ENCODE measurements around the gene GDF7.
A peak's percentile ranks its signal among the peaks of the same experiment; 100 is the strongest.

GDF7 gene

DNA sequence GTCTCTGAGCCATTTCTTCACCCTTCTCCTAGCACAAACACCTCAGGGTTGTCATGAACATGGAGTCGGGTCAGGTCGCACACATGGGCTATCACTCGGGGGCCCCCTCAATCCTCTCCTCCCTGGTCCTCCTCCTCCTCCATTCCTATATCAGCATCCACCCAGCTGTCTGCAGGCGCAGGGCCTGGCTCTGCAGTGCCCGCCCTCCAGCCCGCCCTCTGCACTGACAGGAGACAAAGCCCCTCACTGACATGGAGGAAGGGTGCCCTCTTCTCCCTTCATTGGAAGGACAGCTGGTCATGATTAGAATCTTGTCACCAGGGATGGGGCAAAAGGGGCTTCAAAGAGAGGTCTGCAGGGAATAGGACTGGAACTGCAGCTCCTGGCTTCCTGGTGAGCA lies 37.8 kb upstream of the GDF7 start:
- no peak for DNase-seq (ENCODE audit: low spot score)

DNA sequence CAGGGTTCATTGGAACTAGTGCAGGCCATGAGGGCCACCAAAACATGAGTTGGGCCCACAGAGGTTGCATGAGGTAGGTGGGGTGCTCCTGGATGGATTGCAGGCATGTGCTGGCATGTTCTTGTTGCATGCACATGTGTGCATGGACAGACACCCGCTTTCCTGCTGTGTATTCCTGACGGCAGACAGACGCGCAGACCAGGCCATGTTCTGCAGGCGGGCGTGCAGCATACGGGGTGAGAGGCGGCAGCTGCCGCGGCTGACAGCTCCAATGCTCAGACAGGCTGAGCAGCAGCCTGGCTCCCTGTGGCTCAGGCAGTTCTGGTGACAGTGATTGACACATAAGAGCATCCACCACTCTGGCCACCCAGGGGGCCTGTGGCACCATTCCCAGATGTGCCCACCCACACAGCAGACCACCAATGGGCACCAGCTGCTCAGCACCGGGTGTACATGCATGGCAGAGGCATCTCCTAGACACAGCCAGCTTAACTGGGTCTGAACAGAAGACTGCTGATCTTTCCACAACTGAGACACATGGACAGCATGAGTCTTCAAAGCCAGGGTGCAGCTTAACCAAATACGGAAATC lies 37.3 kb upstream of the GDF7 start:
- no peak for DNase-seq (ENCODE audit: low spot score)

DNA sequence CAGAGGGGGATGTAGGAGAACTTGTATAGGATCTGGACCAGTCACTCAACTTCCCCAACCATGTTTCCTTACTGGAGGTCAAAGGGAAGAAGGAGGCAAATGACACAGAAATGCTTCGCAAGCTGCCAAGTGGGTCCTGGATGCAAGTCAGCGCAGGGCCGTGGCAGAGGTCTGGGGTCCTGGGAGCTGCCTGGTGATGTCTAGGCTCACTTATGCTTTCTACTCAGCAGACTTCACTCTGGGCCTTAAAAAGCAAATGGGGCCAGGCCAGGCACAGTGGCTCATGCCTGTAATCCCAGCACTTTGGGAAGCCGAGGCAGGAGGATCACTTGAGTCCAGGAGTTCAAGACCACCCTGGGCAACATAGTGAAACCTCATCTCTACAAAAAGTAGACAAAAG lies 36.0 kb upstream of the GDF7 start:
- DNase-seq (ENCODE audit: low spot score) = no peak

DNA sequence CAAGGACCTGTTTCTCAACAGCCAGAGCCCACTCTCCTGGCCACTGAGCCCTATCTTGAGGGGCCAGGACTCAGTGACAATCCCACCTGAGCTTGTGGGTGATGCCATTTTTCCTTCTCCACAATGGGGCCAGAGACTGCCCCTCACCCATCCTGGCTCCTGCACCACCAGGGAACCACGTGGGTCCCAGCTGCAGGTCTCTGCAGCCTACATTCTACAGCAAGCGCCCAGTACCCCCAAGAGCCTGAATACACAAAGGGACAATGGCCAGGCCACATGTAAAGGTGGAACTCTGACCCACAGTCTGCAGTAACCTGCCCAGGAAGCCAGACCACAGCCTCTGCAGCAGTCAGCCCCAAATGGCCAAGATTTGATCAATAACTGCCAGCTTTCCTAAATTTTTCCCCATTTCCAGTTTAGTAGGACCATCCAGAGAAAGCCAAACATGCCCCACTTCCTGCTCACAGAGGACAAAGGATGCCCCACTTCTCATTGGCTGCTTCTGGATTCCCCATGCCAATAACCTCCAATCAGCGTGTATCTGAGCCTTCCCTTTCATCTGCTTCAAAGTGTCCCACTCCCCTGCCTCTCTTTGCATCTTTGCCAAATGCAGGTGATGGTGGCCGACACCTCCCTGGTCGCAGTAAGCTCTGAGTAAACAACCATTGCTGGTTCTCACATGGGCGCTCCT lies 35.2 kb upstream of the GDF7 start:
- DNase-seq (ENCODE audit: low spot score) = no peak

DNA sequence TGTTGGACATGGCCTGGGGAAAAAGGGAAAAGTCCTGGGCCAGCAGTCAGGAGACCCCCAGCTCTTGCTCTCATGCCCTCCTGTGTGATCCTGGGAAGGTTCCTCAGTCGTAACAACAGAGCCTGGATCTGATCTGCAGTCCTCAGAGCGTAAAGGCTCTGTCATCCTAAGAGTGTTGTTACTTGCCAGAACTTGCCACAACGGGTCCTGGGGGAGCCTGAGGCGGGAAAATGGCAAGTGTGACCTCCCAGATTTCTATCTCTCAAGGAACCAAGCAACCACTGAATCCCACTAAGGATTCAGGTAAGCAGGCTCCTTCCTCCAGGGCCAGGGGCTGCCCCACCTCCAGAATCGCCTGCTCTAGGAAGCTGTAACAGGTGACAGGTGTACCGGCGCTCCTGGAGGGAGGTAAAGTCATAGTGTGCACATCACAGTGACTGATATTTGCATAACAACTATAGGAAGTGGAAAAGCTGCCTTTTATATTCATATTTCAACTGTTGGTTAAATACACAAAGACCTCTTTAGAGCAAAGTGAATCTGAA lies 34.4 kb upstream of the GDF7 start:
- DNase-seq (ENCODE audit: low spot score) = no peak

DNA sequence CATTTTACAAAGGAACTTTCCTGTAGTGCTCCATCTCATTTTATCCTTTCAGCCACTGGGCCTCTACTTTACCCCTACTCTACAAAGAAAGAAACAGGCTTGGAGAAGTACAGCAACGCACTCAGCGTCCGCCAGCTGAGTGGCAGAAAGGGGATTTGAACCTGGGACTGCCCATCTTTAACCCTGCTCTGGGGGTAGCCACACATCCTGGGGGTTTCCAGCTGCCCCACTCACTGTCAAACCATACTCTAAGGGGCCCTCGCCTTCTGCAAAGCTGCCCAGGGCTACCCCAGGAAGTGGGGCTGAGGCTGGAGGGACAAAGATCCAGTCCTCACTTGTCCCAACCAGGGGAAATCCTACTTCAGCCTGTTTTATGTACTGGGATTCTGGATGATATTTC lies 33.9 kb upstream of the GDF7 start:
- DNase-seq (ENCODE audit: low spot score) = no peak

DNA sequence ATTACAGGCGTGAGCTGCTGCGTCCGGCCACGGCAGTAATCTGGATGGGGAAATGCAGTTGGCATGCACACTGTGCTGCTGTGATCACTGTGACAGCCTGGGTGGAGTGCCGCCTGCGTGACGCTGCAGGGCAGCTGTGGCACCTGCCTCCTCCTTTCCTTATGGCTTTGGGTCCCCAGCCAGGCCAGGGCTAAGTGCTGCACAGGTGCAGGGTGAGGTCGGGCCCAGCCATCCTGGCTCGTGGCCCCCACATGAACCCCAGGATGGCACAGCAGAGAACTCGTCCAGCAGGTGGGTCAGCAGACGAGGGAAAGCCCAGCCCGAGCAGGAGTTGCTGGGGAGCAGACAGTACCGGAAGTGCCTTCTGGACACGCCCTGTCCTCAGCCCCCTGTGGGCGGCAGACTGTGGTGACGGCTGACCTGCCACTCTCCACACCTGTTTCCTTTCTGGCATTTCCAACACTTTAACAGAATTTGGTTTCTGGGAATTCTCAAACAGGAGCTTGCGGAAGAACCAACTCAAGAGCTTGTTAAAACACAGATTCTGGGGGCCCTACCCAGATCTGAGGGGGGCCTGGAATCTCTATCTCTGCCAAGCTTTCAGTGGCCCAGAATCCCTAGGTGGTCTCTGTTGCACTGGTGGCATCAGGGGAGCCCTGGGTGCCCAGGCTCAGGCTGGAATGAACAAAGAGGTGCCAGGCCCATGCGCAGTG lies 33.0 kb upstream of the GDF7 start:
- no peak for DNase-seq (ENCODE audit: low spot score)

DNA sequence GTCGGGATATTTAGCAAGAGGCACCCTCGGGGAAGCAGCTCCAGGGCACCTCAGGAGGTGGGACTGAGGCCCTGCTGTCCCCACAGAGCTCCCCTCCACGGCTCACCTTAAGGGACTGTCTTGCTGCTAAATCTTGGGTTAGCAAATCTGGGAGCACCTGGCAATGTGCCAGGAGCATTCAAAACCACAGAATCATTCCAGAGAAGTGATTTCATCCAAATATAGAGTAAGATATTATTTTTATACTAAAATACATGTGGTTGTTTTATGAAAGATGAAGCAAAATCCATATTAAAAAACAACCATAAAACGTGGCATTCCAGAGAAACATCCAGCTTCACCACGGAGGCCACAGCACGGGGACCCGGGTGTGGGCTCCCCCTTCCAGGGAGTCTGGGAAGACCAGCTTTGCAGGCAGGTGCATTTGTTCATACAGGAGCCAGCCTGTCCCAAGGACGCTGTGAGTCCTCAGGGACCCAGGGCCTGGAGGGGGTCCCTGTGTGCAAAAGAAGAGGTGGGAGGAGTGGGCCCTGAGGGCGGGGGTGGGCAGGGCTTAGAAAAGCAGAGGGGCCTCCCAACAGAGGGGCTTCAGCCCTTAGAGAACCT lies 32.3 kb upstream of the GDF7 start:
- DNase-seq (ENCODE audit: low spot score) = no peak

DNA sequence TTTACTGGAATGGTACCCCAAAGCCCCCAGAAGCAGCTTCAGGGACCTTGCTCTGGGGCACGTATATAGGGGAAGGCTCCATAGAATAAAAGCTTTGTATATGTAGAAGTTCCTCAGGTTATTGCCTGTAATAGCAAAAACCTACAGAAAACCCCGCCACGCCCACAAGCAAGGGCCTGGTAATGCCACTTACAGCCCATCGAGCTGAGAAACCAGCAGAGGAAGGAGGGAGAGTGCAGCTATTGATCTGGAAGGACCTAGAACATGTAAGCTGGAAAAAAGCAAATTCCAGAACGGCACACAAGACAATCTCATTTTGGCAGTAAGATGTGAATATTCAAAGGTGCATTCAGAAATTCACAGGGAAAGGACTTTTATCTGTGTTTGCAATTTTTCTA lies 31.8 kb upstream of the GDF7 start:
- DNase-seq (ENCODE audit: low spot score) = no peak

DNA sequence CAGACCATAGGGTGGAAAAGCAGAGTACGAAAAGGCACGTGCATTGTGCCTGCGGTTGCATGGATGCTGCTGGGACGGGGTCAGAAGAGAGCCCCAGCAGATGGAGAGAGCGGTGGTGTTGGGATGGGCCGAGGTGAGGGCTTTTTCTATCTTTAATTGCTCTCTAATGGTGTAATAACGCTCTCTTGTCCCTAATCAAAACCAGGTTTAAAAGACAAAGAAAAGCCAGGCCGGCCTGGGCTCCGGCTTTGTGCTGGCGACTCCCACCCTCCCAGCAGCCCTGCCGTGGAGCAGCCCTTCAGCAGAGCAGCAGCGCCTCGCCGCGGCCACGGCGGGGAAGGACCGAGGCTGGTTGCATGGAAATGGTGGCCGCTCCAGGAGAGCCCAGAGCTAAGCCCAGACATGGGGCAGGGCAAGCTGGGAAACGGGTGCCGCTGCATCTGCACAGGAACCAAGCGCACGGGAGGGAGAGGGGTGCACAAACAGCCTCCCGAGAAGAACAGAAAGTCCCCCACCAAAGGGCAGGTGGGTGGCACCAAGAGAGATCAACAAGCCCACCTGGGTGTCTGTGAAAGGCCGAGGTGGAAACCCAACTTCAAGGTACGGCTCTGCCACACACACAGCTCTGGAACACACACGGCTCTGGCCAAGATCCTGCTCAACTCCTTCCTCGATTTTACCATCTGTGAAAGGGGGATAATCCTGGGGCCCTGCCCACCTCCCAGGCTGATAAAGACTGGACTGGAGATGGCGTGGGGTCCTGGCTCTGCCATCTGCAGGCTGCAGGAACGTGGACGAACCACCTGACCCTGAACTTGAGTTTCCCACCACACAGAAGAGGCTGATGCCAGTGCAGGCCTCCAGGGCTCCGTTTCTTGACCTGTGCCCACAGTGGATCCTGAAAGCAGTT lies 31.0 kb upstream of the GDF7 start:
- DNase-seq (ENCODE audit: low spot score) = peak; percentile 42

DNA sequence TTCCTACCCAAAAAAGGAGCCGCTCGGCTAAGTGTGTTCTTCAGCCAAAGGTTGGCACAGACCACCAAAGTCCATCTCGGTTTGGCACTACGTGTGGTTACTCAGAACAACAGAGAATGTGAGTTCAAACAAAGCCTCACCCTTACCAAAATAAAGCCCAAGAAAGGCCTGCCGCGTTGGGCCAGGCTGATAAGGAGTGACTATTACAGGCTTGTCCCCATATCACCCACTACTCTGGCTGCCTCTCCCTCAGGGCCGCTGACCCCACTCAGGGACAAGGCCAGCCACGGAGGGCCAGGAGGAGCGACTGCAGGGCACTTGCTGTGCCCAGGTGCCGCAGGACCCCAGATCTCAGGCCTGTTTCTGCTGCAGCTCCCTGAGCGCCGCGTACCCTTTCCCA lies 29.8 kb upstream of the GDF7 start:
- DNase-seq (ENCODE audit: low spot score) = no peak

DNA sequence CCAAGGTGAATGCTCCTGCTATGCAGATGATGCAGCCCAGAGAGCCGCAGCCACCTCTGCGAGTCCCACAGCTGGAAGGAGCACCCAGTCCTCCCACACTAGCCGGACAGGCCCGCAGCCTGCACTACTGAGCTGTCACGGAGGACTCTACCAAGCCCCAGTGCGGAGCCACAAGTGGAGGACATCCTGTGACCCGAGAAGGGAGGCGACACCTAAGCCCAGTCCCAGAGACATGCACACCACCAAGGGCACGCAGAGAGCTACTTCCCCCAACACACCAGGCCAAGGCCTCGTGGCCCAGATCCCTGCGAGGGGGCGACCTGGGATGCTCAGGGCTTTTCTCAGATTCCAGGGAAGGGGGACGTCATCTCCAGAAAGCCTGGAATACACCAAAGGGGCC lies 28.9 kb upstream of the GDF7 start:
- no peak for DNase-seq (ENCODE audit: low spot score)

DNA sequence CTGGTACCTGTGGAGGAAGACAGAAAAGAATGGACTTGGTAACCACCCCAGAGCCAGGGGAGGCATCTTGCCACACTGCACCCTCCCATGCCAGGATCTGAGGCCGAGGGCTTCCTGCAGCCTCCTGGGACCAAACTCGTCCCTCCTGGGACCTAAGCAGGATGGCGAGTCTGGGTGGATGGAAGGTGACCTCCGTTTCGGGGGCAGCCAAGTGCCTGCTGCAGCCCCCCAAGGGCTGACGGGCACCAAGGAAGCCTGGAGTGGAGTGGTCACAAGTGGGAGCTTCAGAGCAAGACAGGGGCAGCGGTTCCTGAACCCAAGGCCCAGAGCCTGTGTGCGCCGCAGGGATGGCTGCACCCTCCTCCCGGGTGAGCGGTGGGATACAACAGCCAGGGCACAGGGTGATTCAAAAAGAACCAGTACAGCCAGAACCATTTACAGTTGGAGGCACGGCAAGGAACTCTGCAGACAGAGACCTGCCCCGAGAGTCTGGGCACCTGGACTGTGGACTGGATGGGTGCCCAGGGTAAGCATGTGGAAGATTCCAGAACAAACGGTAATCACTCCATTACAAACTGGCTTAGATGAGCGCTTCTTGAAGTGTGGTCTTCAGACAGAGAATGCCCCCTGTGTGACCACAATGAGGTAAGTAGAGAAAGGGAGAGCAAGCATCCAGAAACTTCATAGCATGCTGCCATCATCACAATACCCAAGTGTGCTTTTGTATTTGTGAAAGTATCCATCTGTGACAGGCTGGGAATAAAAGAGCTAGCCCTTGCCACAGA lies 28.1 kb upstream of the GDF7 start:
- DNase-seq (ENCODE audit: low spot score) = no peak

DNA sequence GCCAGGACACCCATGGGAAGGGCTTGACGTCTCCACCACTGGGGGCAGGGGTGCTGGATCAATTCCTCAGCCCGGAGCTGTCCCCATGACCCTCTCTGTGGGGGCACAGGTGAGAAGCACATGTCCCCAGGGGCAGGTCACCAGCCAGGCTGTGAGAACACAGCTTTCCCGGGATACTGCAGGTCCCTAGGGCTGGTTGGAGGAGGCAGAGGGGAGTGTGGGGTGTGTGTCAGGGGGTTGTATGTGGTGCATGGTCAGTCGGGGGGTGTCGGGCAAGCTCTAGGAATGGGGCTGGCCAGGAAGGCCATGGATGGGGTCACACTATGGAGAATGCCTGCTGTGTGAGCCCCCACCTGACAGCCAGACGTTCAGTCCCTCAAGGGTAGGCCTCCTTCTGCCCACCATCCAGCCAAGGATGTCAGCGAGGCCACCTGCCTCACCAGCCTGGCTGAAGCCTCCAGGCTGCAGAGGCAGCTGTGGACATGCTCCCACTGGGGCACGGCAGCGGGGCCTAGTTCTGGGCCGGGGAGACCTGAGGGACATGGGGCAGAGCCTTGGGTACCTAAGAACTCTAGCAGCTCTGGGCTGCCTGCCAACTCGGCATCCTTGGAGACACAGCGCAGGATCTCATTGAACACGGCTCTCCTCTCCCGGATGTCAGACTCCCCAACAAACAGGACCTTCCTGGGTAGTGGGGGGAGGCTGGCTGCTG lies 26.4 kb upstream of the GDF7 start:
- DNase-seq (ENCODE audit: low spot score) = no peak

DNA sequence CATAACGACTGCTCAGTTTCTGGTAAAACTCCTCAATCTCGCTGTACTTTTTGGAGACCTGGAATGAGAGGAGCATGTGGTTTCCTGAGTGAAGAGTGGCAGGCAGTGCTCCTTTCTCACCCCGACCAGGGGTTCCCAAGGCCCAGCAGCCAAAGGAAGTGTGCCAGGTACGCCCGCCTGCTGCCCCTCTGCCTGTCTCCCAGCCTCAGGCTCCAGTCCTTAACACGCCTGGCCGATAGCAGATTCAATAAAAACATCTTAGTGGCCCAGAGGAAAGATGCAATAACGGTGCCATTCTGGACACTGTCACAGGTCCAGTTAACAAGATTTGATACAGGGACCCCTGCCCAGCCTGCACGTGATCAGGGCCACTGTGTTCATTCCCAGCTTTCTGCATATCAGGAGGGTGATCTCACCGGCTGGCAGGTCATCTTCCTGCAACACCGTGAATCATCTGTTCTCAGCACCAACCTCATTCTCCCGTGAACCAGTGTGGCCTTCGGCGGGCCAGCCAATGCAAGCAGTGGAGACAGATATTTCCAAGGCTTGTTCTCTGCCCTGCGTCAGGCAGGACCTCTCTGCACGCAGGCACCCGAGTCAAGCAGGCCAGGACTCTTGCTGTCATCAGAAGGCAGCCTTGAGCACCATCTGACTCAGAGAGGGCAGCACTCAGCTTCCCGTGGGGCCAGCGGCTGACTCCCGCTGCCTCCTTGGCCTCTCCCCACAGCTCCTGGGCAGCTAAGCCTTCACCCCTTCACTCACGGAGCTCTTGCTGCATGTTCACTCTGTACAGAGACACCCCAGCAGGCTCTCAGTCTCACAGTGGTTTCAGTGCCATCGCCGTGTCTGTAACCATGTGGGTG lies 25.6 kb upstream of the GDF7 start:
- no peak for DNase-seq (ENCODE audit: low spot score)

DNA sequence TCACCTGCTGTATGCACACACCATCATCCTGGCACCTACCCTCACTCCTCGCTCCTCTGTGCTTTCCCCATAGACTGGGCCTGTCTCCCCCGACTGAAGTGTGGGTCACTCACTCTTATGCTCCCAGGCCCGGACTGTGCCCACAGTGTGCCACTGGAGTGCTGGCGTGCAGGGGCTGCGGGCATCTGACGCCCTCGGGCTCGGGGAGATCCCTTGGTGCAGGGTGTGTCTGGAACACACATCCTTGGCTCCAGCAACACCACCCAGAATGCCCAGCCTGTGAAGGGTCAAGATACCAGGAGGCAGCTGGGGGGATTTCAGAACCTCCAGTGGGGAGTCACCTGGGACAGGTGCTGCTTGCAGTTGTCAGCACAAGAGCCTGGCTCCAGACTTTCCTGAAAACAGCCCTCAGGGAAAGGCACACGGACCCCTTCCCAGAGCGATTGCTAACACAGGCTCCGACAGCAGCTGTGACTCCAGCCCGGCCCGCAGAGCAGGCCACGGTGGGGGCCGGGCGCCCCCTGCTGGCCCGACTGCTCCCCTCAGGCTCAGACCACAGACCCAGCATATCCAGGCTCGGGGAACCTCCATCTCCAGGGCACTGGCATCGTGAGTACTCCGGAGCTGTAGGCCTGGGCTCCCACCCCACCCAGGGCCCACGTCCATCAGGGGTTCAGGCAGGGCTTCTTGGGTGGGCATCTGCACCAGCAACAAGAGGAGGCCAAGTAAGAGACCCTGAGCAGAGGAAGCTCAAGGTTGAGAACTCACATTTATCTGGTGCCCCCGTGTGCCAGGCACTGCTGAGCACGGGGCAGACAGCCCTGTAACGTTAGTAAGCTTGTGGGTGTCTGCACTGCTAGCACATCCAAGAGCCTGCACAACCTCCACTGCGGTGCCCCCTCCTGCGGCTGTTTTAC lies 24.6 kb upstream of the GDF7 start:
- DNase-seq (ENCODE audit: low spot score) = peak; percentile 79

DNA sequence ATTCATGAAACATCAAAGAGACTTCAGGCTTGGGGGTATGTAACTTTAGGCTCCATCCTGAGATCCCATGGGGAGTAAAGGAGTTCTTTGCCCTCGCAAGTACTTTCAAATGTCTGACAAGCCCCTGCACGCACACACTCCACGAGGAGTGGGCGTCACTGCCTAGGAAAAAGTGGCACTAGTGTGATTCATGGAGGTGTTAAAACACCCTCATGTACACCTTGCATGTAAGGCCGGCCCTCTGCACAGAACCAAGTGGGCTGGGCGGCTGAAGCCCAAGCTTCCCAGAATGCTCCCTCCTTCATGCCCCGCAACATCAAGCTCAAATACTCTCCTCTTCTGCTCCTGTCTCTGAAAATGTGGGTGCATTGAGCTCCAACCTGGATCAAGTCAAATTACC lies 23.9 kb upstream of the GDF7 start:
- no peak for DNase-seq (ENCODE audit: low spot score)

DNA sequence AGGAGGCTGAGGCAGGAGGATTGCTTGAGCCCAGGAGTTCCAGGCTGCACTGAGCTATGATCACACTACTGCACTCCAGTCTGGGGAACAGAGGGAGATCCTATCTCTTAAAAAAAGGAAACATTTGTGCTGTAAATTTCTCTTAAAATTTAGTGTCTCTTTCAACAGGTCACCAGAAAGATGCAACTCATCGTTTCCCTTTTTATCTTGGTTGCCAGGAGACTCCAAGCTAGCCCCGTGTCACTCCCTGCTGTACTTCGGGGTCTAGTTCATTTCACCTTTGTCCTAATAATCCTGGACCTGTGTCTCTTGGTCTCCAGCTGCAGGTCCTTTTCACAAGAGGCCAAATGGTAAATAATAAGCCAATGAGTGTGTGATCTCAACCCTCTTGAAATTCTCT lies 23.1 kb upstream of the GDF7 start:
- DNase-seq (ENCODE audit: low spot score) = no peak

Data from COLO829 (cell line).